GM18861 (cell line): ENCODE measurements around the gene PDGFC.

Experiments used
- ATAC-seq: cut with Tn5 transposase; IDR thresholded peaks from one replicate; pipeline ENCODE4 v1.9.1; 2021; ENCODE audit not compliant: unreplicated experiment

PDGFC gene

DNA sequence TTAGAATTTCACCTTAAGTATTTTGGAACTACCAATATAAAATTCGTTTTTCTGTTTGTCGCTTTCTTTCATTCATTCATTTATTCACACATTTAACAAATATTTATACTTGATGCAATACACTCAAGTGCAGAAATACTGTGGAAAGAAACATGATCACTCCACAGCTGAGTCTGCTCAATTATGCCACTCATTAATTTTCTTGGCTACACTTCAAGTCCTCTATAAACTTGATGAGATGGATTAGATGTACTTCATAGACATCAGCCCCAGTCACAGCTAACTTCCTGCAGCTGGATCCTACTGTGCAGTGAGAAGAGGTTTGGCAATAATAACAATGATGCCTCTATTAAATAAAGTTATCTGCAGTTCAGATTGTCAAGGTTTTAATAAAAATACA is 208.1 kb downstream of the PDGFC start:
- ATAC-seq = no peak

DNA sequence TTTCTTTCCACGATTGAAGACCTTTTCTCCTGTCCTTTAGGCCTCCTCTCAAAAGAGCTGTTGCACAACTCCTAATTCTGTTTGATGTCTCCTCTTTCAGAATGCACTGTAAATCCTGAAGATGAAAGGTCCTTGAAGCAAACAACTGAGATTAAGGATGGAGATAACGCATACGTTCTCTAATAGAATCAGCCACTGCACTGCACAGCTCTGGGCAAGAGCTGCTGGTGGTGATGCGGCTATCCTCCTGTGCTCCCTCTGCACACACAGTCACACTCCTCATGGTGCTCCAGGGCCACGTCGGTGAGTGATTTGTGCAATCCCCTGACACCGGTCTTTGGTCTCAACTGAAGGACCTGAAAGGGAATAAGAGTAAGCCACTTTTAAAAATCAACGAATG is 208.7 kb downstream of the PDGFC start:
- no peak for ATAC-seq

DNA sequence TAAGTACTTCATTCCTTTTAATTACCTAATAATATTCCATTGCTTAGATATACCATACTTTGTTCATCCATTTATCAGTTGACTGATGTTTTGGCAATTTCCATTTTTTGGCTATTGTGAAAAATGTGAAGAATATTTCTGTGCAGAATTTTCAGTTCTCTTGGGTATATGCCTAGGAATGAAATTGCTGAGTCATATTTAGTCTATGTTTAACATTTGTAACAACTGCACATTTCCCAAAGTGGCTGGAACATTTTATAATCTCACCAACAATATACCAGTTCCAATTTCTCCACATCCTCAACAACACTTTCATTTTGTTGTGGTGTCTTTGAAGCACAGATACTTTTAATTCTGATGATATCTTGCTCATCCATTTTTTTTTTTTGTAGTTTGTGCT is 215.5 kb downstream of the PDGFC start:
- no peak for ATAC-seq

DNA sequence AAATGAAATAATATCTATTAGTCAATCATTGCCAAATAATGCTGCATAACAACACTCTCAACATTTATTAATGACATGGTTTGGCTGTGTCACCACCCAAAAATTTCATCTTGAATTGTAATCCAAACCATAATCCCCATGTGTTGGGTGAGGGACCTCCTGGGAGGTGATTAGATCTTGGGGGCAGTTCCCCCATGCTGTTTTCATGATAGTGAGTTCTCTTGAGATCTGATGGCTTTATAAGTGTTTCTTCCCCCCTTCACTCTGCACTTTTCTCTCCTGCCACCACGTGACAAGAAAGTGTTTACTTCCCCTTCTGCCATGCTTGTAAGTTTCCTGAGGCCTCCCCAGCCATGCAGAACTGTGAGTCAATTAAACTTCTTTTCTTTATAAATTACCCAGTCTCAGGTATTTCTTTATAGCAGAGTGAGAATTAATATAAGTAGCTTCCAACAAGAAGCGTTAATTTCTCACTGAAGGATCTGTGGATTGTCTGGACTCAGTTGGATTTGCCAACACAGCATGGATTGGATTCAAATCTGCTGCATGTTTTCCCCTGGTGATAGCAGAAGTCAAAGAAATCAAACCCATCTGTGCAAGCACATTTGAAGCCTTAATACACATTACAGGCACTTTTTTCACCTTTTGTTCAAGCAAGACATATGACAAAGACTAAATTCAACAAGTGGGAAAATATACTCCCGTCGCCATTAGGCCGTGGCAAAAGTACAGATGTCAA is 216.6 kb downstream of the PDGFC start:
- no peak for ATAC-seq

DNA sequence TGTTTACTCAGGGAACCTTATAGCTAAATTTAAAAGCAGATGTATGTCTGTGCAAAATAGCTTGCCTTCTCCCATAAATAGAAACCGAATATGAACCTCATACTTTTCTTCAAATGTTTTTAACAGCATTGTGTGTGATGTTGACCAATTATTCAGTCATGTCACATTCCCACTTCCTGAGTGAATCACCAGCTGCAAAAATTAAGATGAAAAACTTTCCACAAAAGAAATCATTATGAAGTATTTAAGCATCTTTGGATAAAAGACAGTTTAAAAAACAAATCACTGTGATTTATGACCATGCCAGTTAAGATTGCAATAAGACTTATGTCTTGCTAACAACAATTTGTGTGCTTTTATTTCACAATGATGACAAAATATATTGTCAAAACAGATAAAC is 220.1 kb downstream of the PDGFC start:
- no peak for ATAC-seq

DNA sequence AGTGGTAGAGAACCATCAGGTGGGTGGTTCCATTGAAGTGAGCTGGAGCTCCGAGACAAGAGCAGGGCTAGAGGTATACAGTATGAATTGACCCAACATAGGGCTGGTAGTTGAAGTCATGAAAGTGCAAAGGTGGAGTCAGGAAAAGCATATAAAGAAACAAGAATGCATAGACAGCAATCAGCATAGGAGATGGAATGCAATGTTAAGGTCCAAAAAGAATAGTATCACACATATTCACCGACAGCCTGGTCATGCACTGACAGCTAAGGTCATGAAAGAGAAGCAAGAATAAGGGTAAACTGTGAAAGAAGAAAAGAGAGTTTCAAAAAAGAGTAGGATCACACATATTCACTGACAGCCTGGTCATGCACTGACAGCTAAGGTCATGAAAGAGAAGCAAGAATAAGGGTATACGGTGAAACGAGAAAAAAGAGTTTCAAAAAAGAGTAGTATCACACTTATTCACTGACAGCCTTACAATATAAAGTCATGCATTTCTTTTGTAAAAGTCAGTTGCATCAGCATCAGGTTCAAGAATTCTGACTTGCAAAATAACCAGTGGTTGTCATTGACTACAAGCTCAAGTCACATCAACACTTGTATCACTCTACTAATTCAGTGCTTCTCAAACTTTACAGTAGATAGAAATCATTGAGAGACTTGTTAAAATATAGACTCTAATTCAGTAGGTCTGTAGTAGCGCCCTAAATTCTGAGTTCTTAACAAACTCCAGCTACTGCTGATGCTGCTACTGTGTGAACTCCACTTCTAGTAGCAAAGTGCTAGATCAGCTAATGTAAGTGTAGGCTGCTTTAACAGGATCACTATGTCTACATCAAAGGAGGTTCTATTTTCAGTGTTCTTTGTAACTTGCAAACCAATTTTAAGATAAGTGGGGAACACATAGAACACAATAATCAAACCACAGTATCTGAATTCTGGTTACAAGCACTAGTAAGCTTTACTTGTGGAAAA is 221.9 kb downstream of the PDGFC start:
- no peak for ATAC-seq

DNA sequence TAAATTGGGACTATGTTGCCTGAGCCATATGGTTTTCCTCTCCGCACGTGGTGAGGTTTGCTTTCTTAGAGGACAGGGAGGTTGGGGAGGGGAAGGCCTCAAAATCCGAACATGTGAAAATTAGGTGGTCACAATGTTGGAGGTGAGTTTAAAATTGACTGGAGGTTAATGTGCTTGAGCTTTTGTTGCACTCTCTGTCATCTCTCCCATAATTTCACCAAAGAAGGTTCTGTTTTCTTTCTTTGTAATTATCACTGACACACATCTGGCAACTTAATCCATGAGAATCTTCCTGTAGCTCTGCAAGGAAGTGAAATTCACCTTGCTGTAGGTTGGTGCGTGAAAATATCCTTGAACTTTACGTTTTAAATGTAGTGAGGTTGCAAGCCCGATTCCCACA is 225.5 kb downstream of the PDGFC start:
- no peak for ATAC-seq

DNA sequence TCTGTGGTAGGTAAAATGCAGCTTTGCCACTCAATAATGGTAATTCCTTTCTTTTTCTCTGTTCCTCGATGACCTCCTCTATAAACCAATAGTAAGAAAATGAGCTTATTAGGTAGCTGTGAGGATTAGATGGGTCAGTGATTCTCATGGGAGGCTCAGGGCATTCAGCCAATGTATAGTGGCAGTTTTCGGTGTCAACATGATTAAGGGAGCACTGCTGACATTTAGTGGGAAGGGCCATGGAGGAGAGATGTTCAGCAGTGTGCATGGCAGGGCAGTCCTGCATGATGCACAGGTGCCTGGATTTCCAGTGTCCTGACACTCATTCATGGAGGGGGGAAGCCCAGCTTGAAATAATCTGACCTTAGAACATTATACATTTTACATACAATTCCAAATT is 232.8 kb downstream of the PDGFC start:
- no peak for ATAC-seq

DNA sequence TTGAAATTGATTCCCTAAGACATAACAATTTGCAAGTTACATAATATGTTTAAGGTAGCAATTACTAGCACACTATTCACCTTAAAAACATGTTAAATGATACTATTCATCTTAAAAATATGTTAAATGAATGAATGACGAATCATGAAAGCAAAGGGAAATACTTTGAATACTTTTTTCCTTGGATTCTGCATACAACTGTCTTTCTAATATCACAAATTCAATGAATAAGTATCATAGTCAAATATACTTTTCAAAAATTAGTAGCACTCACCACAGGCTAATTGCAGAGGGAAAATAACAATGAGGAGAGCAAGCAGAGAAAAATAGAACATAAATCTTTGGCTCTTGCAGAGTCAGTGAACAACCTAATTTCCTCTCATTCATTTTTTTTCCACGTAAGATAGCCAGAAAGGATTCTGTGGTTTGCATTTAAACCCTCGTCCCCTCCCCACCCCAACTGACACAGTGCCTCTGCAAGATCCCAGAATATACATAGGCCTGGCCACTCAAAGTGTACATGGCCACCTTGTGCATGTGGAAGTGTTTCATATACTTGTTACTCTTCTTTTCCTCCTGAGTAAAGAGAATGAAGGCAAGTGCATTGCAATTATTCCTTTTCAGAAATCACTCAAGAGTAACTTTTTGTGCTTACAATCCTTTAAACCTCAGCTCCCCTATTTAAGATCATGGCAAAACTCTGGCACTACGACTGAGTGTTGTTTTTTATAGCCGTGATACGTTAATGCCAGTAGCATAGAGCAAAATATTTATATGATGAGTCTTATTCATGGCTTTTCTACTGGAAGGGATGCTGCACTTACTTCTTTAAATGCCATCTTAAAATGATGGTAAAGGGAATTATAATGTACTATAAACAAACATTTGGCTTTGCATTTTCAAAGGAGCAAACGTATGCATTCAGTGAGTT is 236.4 kb downstream of the PDGFC start:
- ATAC-seq = no peak

DNA sequence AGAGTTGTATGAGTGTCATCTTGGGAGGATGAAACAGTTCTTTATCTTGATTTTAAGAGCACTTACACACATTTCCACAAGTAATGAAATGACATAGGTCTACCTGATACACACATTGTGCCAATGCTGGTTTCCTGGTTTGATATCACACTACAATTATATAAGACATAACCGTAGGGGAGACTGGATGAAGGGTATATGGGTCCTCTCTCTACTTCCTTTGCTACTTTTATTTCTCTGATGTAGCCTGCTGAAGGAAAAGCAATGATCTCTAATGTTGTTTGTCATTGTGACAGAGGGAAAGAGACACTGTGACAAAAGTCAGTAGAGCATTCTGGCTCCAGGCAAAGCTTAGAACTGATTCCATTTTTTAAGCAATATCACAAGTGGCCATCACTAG is 238.0 kb downstream of the PDGFC start:
- ATAC-seq = no peak

DNA sequence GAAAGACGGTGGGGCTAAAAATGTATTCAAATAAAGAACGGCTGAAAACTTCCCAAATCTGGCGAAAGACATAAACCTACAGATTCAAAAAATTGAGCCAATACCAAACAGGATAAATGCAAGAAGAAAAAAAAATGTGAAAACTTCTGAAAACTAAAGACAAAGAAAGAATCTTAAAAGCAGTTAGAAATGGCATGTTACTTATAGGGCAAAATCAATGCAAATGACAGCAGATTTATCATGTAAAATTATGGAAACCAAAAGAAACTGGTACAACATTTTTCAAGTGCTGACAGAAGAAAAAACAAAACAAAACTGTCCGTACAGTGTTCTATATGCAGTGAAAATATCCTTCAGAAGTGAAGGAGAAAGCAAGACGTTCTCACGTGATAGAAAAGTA is 239.0 kb downstream of the PDGFC start:
- no peak for ATAC-seq

DNA sequence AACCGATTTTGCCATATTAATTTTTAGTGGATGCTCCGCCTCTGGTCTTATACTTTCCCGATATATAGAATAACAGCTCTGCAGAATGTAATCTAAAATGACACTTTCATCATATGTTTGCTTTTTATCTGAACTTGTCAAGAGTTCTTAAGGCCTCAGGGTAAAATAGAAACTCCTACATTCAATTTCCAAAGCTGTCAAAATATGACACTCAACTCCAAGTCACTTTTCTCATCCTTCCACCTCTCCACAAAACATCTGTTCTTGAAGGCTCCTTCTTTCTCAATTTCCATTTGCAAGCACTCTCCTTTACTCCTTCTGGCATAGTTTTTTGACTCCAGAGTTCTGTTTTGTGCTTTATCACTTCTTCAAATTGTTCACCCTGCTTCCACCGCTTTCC is 242.2 kb downstream of the PDGFC start:
- ATAC-seq = no peak

DNA sequence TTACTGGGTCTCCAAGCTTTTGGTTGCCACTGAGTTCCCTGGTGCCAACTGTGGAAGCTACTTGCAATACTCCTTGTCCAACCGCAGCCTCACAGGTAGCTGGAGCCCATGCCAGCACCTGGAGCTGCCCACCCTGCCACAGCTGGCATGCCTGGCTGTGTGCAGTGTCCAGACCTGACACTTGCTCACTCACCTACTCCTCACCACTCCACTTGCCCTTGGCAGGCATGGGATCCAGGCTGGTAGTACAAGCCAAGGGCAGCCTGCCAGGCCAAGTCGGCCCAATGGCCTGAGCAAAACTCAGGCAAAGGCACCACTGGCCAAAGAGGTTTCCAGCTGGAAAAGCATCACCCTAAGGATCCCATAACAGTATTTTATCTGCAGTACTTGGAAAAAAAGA is 246.3 kb downstream of the PDGFC start:
- no peak for ATAC-seq

DNA sequence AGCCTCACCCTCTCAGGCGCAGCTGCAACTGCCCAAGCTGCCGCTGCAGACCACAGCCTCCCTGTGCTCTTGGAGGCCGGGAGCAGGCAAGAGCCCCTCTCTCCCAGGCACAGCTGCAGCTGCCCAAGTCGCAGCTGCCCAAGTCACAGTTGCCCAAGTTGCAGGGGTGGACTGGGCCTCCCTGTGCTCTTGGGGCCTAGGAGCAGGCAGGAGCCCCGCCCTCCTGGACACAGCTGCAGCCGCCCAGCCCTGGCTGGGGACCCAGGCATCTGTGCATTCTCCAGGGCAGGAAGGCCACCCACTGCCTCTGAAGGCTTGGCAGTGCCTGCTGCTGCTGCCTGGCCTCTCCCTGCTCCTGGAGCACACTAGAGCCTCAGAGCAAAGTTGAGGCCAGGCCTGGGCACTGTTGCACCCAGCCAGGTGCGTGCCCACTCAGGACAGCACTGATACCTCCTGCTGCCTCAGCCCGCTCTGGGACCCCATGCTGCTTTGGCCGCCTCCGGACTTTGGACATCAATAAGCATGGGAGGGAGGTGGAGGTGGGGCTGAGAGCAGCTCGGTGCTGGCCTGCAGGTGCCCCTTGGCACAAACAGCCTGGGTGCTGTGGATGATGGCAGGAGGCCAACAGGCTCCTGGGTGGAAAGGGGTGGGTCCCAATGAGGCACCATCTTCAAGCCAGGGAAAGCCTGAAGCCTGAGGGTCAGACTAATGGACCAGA is 247.5 kb downstream of the PDGFC start:
- no peak for ATAC-seq

DNA sequence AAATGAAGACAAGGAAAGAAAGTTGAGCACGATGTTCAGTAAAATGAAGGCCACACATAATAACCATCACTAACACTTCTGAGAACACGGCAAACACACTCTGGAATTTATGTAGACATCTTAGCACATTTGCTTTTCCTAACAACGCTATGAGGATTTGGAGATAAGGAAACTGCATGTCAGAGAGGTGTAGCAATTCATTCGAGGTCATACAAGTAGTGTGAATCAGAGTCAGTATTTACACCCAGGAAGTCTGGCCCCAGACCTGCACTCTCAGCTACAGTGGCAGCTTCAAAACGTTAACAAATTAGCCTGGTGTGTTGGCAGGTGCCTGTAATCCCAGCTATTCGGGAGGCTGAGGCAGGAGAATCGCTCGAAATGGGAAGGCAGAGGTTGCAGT is 253.4 kb downstream of the PDGFC start:
- no peak for ATAC-seq

DNA sequence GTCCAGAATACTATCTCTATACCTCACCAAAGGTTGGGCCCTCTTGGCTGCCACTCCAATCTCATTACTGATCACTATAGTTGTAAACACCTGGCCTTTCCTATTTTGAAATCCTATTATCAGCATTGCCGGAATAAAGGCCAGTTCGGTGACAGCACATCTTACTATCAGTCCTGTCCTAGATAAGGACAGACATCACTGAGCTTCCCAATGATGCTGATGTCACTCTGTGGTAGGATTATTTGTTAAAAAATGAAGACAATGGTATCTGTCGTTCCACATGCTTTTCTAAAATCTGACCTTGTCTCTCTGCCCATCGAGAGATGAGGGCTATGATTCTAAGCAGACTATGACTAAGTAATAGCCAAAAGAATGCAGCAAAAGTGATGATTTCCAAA is 260.4 kb downstream of the PDGFC start:
- ATAC-seq = no peak
